Activated CD8-positive, alpha-beta T cell treated with anti-CD3 and anti-CD28 coated beads for 36 hours (primary cell): ENCODE data around the gene FKBP15. TPM values are rescaled to one million over a fixed set of nuclear protein-coding genes. Genes with fewer than 3 reads are reported as not detected.
"Not testable (repeated sequence)": the region's sequence is repeated elsewhere in the genome, so short reads cannot be mapped to it uniquely, and the experiment has no call there.

Experiments used
- ATAC-seq: fragments of 200-7000 bp; cut with Tn5 transposase; one replicate; pipeline ENCODE4 v1.10.0; 2021; ENCODE audit warnings: mild to moderate bottlenecking, moderate library complexity
- CTCF ChIA-PET: fragments of 350-600 bp; sonication (Branson Sonifier 250); formaldehyde crosslinking; loops from one replicate; lab custom pipeline; 2021; ENCODE audit warnings: antibody characterized with exemption; lab: Charles Lee
- POLR2A ChIA-PET: fragments of 350-600 bp; sonication (Branson Sonifier 250); formaldehyde crosslinking; loops from one replicate; lab custom pipeline; 2021; ENCODE audit warnings: antibody characterized with exemption; lab: Charles Lee
- DNase-seq: peaks from one replicate; pipeline ENCODE4 v3.0.0-alpha.2; 2020
- H3K27ac Mint-ChIP-seq: one replicate; pipeline ENCODE4 v1.8.0; 2021; ENCODE audit warnings: mild to moderate bottlenecking, mixed read lengths
- H3K27me3 Mint-ChIP-seq: one replicate; pipeline ENCODE4 v1.8.0; 2021; ENCODE audit warnings: mixed read lengths
- H3K36me3 Mint-ChIP-seq: one replicate; pipeline ENCODE4 v1.8.0; 2021; ENCODE audit warnings: low read depth, mixed read lengths
- H3K4me1 Mint-ChIP-seq: one replicate; pipeline ENCODE4 v1.8.0; 2021; ENCODE audit warnings: low read depth, mixed read lengths
- H3K4me3 Mint-ChIP-seq: one replicate; pipeline ENCODE4 v1.8.0; 2021; ENCODE audit warnings: mild to moderate bottlenecking, moderate library complexity, mixed read lengths
- H3K9me3 Mint-ChIP-seq: one replicate; pipeline ENCODE4 v1.8.0; 2021; ENCODE audit warnings: mixed read lengths
- intact Hi-C: fragments of 100-400 bp; cut with micrococcal nuclease; formaldehyde crosslinking; loops from one replicate; pipeline ENCODE4 v1.10.0; 2022
- total RNA-seq, 2 experiments: library from RNA; stranded (reverse); gene quantifications; one replicate each; pipeline ENCODE4 v1.2.3, GENCODE V29; 2021
- TF ChIP-seq, protein P1 (sequence below): fragments of 200-600 bp; IDR thresholded peaks from one replicate; pipeline ENCODE4 v1.8.0; 2022; ENCODE audit warnings: antibody characterized with exemption, mild to moderate bottlenecking

FKBP15 gene
- total RNA-seq, 2 experiments from 2014 or later: 32.5 to 33.7 TPM

DNA sequence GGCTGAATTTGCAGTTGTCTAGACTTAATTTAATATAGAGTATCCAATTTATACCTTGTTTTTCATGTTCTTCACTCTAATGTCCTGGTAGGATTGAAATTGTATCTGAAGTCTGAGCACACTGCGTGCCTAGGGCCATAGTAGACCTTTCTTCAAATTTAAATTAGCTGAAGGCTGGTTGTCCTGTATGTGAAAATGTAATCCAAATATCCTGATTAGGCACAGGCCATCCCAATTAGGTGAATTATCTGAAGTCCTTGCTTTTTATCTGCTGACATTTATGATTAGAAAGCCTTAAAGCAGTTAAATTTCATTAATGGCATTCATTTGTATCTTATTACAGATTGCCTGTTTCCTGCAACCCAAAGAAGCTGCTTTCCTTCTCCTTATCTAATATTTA, 33.9 kb upstream of the FKBP15 start:
- CTCF ChIA-PET: interaction anchor here (1.4 to 1.7 kb wide), 2 partner anchors 14 to 22 kb away, joined by 3 to 4 read pairs; no protein-coding TSS in a partner anchor
- Mint-ChIP-seq H3K27me3 (no peaks in the 10 kb centered on the region), H3K9me3 (peaks cover 3% of the 10 kb centered on the region), H3K36me3 (peaks cover 16% of the 10 kb centered on the region), H3K4me3 (no peak overlapping the region), H3K4me1 (no peaks in the 10 kb centered on the region), H3K27ac (no peak overlapping the region)
- intact Hi-C loops: no loop called here
- ATAC-seq: no peak
- DNase-seq: no peak
- POLR2A ChIA-PET: no interaction called here
- TF ChIP-seq, protein P1, sequence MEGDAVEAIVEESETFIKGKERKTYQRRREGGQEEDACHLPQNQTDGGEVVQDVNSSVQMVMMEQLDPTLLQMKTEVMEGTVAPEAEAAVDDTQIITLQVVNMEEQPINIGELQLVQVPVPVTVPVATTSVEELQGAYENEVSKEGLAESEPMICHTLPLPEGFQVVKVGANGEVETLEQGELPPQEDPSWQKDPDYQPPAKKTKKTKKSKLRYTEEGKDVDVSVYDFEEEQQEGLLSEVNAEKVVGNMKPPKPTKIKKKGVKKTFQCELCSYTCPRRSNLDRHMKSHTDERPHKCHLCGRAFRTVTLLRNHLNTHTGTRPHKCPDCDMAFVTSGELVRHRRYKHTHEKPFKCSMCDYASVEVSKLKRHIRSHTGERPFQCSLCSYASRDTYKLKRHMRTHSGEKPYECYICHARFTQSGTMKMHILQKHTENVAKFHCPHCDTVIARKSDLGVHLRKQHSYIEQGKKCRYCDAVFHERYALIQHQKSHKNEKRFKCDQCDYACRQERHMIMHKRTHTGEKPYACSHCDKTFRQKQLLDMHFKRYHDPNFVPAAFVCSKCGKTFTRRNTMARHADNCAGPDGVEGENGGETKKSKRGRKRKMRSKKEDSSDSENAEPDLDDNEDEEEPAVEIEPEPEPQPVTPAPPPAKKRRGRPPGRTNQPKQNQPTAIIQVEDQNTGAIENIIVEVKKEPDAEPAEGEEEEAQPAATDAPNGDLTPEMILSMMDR: no peak

DNA sequence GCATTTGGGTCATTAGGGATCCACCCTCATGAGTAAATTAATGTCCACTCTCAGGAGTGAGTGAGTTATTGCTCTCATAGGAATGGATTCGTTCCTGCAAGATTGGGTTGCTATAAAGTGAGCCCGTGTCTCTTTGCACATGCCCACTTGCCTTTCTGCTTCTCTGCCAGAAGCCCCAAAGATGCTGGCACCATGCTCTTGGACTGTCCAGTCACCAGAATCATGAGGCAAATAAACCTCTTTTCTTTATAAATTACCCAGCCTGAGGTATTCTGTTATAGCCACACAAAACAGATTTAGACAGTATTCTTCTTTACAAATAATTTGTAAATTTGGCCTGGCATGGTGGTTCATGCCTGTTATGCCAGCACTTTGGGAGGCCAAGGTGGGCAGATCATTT, 29.7 kb upstream of the FKBP15 start:
- H3K4me3 Mint-ChIP-seq: no peak overlapping the region
- peaks cover 7% of the 10 kb centered on the region for H3K9me3 Mint-ChIP-seq
- ChIA-PET POLR2A (no interaction called here), CTCF (interaction anchor here (0.8 kb wide), 1 partner anchor 23 kb away, joined by 4 read pairs; no protein-coding TSS in a partner anchor)
- no peak for DNase-seq
- H3K27ac Mint-ChIP-seq: no peak overlapping the region
- peaks cover 9% of the 10 kb centered on the region for H3K36me3 Mint-ChIP-seq
- intact Hi-C loops: no loop called here
- no peak for ATAC-seq
- no peaks in the 10 kb centered on the region for H3K4me1 Mint-ChIP-seq
- no peaks in the 10 kb centered on the region for H3K27me3 Mint-ChIP-seq
- TF ChIP-seq, protein P1: no peak

DNA sequence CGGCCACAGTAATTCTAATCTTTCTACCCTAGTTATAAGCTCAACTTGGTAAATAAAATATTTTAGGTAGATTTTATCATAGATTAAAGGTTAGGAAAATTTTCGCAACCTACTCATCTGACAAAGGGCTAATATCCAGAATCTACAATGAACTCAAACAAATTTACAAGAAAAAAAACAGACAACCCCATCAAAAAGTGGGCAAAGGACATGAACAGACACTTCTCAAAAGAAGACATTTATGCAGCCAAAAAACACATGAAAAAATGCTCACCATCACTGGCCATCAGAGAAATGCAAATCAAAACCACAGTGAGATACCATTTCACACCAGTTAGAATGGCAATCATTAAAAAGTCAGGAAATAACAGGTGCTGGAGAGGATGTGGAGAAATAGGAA, 28.6 kb upstream of the FKBP15 start:
- H3K4me3 Mint-ChIP-seq, H3K4me1 Mint-ChIP-seq, intact Hi-C loops, ATAC-seq, H3K27ac Mint-ChIP-seq, H3K27me3 Mint-ChIP-seq, H3K36me3 Mint-ChIP-seq, DNase-seq, H3K9me3 Mint-ChIP-seq, CTCF ChIA-PET: not testable (repeated sequence)
- POLR2A ChIA-PET: interaction anchor here (0.6 kb wide), 1 partner anchor 1036 kb away, joined by 5 read pairs; no protein-coding TSS in a partner anchor

DNA sequence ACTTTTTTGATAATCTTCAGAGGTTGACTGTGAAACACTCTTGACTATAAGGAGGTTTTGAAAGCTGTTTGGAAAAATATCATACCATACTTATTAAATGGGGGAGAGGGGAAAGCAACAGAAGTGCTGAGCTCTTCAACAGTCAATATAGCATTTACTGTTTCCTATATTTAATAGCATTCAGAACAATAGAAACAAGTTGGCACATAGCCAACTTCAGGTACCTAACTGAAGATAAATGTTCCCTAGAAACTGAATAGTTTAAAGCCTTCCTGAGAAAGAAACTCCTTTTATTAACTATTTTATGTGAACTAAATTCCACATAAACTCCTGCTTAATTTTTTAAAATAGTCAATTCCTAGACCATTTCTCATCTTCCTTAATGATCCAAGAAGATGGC, 26.6 kb upstream of the FKBP15 start:
- H3K27me3 Mint-ChIP-seq: no peaks in the 10 kb centered on the region
- H3K4me1 Mint-ChIP-seq: no peaks in the 10 kb centered on the region
- H3K36me3 Mint-ChIP-seq: peaks cover 9% of the 10 kb centered on the region
- CTCF ChIA-PET: interaction anchor here (1.3 kb wide), 1 partner anchor 26 kb away, joined by 4 read pairs; no protein-coding TSS in a partner anchor
- intact Hi-C loops: no loop called here
- ATAC-seq (no peak), DNase-seq (no peak)
- peaks cover 7% of the 10 kb centered on the region for H3K9me3 Mint-ChIP-seq
- TF ChIP-seq, protein P1: no peak
- no peak overlapping the region for H3K4me3 Mint-ChIP-seq
- POLR2A ChIA-PET: interaction anchor here (0.5 to 0.6 kb wide), 2 partner anchors 155 to 236 kb away, joined by 3 to 5 read pairs; partner anchors contain the start of gene ZNF883
- H3K27ac Mint-ChIP-seq: no peak overlapping the region

GRCh38 chr9:113246928-113247327, 25.9 kb upstream of the FKBP15 start:
- TF ChIP-seq, protein P1: no peak
- POLR2A ChIA-PET: interaction anchor here (0.5 kb wide), 1 partner anchor 235 kb away, joined by 3 read pairs; the partner anchor contains the start of gene ZNF883

More at GRCh38 chr9:113246928-113247327, 25.9 kb upstream of the FKBP15 start:
- Mint-ChIP-seq H3K27me3 (no peaks in the 10 kb centered on the region), H3K36me3 (peaks cover 9% of the 10 kb centered on the region), H3K27ac (no peak overlapping the region), H3K4me1 (no peaks in the 10 kb centered on the region), H3K4me3 (no peak overlapping the region), H3K9me3 (peaks cover 7% of the 10 kb centered on the region)
- ATAC-seq (no peak), DNase-seq (no peak)
- intact Hi-C loops: no loop called here
- CTCF ChIA-PET: no interaction called here
